Activated gamma-delta T cell treated with anti-CD3 and anti-CD28 coated beads, Interleukin-2, amount 50 U/mL, for 16 hours (primary cell): ENCODE measurements around the gene CAPN1.

Experiments
- DNase-seq: peaks from one replicate; pipeline ENCODE4 v3.0.0-alpha.2; 2020; ENCODE audit warnings: low read depth

The CAPN1 gene

DNA sequence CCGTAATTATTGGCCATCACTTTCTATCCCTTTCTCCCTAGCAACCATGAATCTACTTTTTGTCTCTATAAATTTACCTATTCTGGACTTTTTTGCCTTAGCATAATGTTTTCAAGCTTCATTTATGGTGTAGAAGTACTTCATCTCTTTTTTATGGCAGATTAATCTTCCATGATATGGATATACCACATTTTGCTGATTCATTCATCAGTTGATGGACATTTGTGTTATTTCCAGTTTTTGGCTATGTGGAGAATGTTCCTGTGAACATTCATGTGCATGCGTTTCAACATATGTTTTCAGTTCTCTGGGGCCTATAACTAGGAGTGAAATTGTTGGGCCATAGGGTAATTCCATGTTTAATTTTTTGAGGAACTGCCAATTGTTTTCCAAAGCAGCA lies 12.8 kb downstream of the CAPN1 start:
- DNase-seq = no peak

DNA sequence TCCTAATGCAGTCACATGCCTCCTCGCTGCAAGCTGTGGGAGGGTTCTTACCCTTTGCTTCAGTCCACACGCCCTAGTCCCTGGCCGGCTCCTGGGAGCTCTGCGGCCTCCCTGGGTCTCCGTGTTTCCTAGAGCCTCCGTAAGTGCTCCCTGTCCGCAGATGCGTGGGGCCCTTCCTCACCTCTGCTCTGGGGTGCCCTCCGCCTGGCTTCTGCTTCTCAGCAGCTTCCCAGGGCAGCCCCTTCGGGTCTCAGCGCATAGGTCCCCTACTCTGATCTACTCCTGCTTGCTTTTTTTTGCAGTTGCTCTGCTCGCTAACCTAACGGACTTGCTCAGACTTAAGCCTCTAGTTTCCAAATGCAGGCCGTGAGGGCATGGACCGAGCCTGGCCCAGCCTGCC lies 22.4 kb downstream of the CAPN1 start:
- no peak for DNase-seq

DNA sequence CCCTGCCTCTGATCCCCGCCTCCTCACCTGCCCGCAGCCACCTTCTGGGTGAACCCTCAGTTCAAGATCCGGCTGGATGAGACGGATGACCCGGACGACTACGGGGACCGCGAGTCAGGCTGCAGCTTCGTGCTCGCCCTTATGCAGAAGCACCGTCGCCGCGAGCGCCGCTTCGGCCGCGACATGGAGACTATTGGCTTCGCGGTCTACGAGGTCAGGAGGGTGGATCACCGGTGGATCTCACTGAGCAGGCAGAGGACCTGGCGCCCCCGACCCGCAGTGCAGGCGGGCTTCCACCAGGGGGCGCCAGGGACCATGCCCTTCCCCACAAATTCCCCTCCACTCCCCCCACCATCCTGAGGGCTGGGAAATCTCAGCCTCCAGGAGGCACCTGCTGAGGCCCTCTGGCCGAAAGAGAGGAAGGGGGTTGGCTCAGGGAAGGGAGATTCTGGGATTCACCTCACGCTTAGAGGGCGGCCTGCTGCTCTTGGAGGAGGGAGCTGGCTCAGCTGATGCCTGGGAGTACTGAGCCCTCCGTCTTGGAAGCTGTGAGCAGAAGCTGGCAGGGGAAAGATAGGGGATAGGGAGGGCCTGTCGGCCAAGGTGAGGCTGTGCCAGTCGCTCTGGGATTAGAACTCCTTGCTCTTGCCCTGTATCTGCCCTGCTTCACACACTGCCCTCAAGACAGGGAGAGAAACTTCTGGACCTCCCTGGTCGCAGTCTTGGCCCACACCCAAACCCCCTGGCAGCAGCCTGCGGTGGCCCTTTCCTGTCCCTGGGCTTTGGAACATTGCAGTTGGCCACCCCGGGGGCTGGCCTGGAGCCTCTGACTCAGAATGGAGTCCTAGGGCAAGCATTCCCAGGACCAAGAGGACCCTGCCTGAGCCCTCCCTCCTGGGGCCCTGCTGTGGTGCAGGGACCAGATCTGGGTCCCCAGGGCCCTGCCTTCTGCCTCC lies 23.2 kb downstream of the CAPN1 start:
- peak; percentile 28 for DNase-seq

DNA sequence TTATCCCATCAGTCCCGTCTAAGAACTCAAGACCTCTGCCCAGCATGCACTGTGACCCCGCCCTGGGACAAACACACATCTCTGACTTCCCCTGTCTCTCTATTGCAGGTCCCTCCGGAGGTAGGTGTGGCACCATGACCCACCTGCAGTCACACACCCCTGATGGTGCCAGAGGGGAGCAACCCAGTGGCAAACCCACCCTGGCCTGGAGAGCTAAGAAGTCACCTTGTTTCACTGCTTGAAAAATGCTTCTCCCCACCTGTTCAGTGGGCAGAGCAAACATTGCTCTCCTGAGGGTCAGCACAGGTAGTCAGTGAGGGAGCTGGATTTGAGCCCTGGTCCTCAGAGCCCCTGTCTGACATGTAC lies 23.9 kb downstream of the CAPN1 start:
- no peak for DNase-seq

DNA sequence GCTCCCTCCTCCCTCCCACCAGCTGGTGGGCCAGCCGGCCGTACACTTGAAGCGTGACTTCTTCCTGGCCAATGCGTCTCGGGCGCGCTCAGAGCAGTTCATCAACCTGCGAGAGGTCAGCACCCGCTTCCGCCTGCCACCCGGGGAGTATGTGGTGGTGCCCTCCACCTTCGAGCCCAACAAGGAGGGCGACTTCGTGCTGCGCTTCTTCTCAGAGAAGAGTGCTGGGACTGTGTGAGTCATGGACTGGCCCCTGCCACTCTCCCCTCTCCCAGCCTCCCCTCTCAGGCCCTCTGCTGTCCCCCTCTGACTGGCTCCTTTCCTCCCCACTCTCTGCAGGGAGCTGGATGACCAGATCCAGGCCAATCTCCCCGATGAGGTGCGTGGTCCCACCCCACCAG lies 24.7 kb downstream of the CAPN1 start:
- no peak for DNase-seq

DNA sequence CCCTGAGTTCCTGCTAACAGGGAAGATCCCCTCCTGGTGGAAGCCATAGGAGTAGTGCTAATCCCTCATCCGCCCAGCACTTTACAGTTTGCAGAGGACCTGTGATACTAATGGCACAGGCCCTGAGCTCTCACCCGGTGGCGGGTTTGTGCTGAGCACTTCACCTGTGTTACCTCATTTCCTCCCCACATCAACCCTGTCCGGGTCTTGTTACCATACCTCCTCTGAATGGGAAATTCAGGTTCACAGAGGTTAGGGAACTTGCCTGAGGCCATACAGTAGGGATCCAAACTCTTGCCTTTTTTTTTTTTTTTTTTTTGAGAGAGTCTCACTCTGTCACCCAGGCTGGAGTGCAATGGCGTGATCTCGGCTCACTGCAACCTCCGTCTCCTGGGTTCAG lies 25.2 kb downstream of the CAPN1 start:
- DNase-seq = no peak

DNA sequence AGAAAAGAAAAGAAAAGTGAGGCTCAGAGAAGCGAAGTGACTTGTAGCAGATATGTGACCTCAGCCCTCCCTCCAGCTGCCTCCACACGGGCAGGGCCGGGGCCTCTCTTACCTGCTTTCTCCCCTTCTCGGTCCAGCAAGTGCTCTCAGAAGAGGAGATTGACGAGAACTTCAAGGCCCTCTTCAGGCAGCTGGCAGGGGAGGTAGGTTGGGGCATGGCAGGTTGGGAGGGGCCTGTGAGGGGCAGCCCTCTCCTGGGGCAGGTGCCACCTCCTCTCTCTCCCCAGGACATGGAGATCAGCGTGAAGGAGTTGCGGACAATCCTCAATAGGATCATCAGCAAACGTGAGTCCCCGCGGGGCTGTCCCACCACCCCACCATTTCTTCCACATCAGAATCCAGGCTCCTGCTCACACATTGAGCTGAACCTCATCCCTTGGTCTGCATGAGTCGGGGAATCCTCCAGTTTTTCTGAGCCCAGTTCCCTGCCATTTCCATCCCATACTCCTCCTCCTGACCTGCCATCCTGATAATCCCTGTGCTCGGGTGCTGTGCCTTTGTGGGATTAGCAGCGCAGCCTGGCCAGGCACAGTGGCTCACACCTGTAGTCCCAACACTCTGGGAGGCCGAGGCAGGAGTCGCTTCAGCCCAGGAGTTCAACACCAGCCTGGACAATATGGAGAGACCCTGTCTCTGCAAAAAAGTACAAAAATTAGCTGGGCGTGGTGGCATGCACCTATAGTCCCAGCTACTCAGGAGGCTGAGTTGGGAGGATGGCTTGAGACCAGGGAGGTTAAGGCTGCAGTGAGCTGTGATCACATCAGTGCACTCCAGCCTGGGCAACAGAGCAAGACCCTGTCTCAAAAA lies 26.4 kb downstream of the CAPN1 start:
- DNase-seq = no peak

DNA sequence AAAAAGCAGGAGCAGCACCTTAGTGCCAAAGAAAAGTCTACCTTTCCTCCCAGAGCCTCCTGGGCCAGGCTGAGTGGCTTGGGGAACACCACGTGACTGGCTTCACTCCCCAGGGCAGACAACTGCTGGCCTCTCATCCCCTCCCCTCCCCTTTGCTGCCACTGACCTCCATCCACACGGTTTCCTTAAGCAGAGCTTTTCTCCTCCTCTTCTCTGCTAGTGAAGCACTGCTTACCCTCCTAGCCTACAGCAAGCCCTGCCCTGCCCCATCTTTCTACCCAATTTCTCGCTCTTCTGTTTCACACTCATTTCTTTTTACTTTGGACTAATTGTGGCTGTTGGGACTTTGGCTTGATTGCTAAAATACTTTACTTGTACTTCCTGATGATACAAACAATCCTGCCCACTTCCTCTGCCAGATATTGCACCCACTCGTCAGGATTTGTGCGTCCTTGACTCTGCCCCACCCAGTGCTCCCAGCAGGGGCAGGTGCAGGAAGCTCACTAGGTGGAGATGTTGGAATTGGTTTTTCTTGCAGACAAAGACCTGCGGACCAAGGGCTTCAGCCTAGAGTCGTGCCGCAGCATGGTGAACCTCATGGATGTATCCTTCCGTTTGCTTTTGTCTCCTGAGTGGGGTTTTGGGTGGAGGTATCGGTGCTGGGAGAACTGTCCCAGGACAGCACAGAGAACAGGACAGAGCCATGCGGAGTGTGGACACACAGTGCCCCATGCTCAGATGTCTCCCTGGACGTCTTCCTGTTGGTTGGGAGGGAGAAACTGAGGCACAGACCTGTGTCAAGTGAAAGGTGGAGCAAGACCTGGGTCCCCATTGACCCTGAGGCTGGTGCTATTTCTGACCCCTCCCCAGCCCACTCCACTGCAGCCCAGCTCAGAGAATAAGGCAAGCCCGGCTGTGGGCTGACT lies 27.3 kb downstream of the CAPN1 start:
- DNase-seq = no peak

DNA sequence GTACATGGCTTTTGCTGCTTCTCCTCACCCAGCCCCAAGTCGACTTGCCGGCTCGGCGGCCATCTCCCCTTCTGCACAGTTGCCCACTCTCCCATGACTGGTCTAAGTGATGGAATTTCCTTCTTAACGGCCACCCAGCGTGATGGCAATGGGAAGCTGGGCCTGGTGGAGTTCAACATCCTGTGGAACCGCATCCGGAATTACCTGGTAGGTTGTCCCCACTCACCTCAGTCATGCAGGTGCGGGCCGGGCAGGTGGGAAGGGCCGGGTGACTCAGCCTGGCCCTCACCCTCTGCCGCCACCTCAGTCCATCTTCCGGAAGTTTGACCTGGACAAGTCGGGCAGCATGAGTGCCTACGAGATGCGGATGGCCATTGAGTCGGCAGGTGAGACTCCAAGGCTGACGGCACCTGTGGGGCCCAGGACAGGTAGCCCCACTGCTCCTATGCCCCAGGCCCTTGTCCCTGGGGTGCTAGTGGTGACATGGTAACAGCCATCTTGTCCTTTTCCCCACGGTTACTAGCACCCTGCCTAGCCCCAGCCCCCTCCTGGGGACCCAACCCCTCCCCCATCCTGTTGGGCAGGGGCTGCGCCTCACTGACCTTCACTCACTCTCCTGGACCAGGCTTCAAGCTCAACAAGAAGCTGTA lies 28.1 kb downstream of the CAPN1 start:
- DNase-seq = no peak

DNA sequence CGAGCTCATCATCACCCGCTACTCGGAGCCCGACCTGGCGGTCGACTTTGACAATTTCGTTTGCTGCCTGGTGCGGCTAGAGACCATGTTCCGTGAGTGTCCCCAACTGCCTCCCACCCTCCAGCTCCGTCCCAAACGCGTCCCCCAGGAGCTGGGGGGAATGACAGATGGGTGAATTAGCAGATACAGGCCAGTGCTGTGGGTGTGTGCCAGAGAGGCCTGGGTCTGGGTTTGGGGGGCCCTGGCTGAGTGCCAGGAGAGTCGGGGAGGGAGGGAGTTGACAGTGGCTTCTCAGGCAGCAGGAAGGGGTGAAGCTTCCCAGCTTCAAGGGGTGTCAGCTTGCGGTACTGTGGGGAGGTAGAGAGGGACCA lies 28.6 kb downstream of the CAPN1 start:
- DNase-seq = no peak

DNA sequence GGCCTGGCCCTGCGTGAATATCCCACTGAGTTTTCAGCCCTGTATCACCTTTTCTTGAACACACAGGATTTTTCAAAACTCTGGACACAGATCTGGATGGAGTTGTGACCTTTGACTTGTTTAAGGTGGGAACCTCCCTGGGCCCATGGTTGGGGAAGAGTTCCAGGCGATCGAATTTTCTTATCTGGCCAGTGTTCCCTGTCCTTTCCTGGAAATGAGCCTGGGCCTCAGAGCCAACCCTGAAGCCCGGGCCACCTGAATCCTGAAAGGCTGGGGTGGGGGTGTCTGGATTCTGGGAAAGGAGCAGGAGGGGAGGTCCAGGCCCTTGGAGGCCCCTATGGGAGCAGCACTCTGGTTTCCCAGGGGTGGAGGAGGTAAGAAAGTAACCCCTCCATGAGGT lies 29.0 kb downstream of the CAPN1 start:
- DNase-seq = no peak

DNA sequence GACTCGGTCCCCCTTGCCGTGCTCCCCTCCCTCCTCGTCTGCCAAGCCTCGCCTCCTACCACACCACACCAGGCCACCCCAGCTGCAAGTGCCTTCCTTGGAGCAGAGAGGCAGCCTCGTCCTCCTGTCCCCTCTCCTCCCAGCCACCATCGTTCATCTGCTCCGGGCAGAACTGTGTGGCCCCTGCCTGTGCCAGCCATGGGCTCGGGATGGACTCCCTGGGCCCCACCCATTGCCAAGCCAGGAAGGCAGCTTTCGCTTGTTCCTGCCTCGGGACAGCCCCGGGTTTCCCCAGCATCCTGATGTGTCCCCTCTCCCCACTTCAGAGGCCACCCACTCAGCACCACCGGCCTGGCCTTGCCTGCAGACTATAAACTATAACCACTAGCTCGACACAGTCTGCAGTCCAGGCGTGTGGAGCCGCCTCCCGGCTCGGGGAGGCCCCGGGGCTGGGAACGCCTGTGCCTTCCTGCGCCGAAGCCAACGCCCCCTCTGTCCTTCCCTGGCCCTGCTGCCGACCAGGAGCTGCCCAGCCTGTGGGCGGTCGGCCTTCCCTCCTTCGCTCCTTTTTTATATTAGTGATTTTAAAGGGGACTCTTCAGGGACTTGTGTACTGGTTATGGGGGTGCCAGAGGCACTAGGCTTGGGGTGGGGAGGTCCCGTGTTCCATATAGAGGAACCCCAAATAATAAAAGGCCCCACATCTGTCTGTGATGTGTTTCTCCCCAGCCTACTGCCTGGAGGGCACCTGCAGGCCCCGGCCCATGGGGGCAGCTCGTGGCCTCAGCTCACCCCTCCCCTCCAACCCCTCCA lies 29.8 kb downstream of the CAPN1 start:
- DNase-seq = no peak

DNA sequence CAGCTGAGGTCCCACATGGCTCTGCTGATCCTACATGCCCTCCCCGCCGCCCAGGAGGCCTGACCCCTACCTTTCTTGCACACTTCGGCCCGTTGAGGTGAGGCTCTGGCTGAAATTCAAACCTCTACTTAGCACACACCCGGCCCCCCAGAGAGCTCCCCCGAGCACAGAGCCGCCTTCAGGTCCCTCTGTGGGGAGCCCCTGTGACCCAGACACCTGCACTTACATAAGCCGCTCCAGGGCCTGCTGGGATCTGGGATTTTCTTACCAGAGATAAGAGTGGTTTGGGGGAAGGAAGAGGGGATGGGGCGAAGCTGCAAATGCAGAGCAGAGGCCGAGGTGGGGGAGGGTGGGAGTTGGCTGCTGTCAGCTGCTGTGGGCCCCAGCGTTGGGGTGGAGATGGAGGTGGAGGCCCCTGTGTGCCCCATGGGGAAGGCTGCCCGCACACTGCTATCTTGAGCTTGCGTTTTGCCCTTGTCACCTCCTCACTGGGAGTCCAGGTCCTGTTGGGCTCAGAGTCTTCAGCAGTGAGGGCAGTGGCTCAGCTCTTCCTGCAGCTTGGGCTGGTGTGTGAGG lies 30.6 kb downstream of the CAPN1 start:
- no peak for DNase-seq

DNA sequence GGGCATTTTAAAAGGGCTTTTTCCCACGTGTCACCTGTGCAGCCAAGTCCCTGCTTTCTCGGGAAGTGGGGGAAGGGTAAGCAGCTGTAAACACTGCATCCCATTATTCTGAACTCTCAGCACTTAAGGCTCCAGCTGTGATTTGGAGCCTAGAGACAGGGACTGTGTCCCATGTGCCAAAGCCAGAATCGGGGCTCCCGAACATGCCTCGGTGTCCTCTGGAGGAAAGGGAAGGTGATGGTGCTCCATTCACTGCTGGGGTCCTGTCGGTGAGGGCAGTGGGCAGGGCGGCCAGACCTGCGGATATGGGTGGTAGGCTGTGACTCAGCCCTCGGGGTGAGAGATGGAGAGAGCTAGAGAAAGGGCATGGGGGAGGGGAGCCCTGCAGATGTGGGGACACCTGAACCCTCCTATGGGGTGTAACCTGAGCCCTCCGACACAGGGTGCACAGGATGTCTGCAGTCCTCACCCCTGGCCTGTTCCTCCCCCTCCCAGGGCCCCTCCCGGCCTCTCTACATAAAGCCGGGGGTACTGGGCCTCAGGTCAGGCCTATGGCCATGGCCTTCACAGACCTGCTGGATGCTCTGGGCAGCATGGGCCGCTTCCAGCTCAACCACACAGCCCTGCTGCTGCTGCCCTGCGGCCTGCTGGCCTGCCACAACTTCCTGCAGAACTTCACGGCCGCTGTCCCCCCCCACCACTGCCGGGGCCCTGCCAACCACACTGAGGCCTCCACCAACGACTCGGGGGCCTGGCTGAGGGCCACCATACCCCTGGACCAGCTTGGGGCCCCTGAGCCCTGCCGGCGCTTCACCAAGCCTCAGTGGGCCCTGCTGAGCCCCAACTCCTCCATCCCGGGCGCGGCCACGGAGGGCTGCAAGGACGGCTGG lies 31.8 kb downstream of the CAPN1 start:
- DNase-seq = no peak

DNA sequence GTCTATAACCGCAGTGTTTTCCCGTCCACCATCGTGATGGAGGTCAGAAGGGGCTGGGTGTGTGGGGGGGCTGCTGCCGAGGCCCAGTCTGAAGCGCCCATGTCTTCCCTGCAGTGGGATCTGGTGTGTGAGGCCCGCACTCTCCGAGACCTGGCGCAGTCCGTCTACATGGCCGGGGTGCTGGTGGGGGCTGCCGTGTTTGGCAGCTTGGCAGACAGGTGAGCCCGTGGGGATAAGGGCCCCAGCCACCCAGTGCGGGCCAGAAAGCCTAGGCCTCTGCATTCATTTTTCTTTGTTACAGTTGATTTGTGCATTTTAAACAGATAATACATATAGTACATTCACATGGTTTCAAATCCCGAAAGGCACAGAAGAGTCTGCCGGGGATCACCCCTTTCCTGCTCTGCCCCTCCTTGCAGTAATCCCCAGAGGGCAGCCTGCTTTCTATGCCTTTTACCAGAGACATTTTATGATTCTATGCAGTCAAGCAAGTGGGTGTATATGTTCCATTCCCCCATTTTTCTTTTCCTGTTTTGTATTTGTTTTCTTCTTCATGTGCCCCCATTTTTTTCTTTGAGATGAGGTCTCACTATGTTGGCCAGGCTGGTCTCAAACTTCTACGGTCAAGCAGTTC lies 32.6 kb downstream of the CAPN1 start:
- DNase-seq = no peak

DNA sequence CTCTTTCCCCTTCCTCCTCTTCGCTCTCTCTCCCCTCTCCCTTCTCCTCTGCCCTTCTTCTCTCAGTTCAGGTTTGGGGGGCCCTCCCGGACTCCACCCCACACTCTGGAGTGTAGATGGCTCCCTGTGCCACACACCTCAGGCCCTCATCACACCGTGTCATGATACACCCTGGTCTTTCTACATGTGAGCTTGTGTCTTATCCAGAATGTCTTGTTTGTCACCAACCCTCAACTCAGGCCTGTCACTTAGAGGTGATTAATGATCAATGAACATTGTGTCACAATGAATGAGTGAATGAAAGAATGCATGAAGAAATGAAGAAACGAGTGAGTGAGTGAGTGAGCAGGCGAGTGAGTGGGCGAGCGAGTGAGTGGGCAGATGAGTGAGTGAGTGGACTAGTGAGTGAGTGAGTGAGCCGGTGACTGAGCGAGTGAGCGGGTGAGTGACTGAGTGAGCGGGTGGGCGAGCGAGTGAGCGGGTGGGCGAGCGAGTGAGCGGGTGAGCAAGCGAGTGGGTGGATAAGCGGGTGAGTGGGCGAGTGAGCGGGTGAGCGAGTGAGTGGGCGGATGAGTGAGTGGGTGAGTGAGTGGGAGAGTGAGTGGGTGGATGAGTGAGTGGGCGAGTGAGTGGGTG lies 33.8 kb downstream of the CAPN1 start:
- no peak for DNase-seq

DNA sequence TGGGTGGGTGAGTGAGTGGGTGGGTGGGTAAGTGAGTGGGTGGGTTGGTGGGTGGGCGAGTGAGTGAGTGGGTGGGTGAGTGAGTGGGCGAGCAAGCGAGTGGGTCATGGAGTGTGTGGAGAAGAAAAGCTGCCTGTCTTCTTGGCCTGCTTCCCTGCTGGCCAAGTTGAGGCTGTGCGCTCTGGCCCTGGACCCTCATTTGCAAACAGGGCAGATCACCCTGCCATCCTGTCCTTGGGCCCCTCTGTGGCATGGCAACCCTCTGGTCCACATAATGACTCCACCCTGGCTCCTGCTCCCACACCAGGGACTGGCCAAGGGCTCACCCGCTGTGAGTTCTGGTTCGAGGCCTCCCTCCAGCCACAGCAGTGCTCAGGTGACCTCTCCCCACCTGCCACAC lies 35.1 kb downstream of the CAPN1 start:
- DNase-seq = no peak
